Omental fat pad (tissue), 4 donors: ENCODE results near the gene TMEM134. TPM values are rescaled to one million over a fixed set of nuclear protein-coding genes. Genes with fewer than 3 reads are reported as not detected.

Source experiments
- ATAC-seq: fragments of 150-250 bp; one replicate; pipeline ENCODE4 v1.9.1; 2016; ENCODE audit warnings: mild to moderate bottlenecking, moderate library complexity; ENCODE audit not compliant: low FRiP score
- DNase-seq: peaks from one replicate; pipeline ENCODE4 v3.0.0-alpha.2; 2019; ENCODE audit warnings: low spot score
- CTCF ChIP-seq, 3 donors: fragments of 450-650 bp; IDR thresholded peaks; one replicate each; pipeline ENCODE4 v1.5.1; 2016 to 2017; ENCODE audit warnings: antibody characterized with exemption in 3 of 3, mild to moderate bottlenecking in 3 of 3, moderate library complexity in 2 of 3
- total RNA-seq, 4 donors: library from RNA; depleted of rRNA; stranded (reverse); fragments of >200 nt; gene quantifications; one replicate each; pipeline ENCODE4 v1.1.0, GENCODE V29; 2016

Gene TMEM134
- total RNA-seq, 4 donors from 2014 or later = 33.6 to 56.6 (median 44.0) TPM

DNA sequence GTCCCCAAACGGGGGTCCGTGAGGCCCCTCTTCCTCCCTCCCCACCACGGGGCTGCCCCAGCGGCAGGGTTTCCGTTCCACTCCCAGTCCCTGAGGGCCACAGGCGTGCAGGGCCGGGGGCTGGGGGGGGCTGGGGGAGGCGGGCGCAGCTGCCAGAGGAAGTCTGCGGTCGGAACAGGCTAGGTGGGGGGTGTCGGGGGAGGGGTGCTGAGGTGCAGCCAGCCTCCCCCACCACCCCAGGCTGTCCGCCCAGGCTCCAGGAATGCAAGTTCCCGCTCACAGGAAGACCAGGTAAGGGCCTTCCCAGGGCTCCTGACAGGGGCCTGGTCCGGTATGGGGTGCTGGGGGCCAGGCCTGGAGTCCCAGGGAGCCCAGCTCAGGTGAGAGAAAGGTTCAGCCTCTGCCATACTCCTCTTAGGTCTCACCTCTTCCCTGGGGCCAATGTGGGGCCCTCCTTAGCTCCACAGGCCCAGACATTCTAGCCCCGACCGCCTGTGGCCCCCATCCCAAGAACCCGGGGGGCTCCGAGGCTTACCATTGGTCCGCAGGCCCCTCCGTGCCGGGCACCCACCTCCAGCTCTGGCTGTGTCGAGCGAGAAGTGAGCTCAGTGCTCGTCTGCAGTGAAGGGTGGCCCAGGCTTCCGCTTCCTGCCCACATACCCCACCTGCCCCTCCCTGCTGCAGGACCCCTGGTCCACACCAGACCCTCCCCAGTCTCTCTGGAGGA, 31.8 kb downstream of the TMEM134 start, which contains the start of gene PTPRCAP:
TSS of gene PTPRCAP (minus strand) at position 601 of the 727 bp plus-strand sequence. CDS start at position 538, 63 bp downstream.
- no peak for TF ChIP-seq CTCF (IDR thresholded peaks at IDR 0.05)
- ATAC-seq (no peak), DNase-seq (no peak)

- DNase-seq = no peak
- no peak for TF ChIP-seq CTCF (IDR thresholded peaks at IDR 0.05)
- no peak for ATAC-seq
Observed at GRCh38 chr11:67436459-67437081, 32.5 kb downstream of the TMEM134 start.

- TF ChIP-seq CTCF (IDR thresholded peaks at IDR 0.05) = no peak
- DNase-seq = no peak
- ATAC-seq = no peak
Observed at GRCh38 chr11:67435727-67436458, 33.2 kb downstream of the TMEM134 start.

DNA sequence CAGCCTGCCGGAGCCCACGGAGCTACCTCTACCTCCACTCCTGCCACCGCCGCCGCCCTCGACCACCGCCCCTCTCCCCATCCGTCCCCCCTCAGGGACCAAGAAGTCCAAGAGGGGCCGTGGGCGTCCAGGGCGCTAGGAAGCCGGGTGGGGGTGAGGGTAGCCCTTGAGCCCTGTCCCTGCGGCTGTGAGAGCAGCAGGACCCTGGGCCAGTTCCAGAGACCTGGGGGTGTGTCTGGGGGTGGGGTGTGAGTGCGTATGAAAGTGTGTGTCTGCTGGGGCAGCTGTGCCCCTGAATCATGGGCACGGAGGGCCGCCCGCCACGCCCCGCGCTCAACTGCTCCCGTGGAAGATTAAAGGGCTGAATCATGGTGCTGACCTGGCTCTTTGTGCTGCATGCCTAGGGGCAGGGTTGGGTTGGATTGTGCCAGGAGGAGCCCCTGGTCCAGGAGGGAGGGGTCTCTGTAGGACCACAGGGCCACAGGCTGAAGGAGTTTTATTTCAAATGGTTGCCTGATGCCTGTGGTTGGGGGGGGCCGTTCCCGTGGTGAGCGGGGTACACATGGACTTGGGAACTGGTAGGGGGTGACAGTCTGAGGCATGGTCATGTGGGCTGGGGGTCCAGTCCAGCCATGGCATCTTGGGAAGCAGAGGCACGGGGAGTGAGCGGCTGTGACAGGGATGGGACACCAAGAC, 33.9 kb downstream of the TMEM134 start:
- ATAC-seq (no peak), DNase-seq (no peak)
- no peak for TF ChIP-seq CTCF (IDR thresholded peaks at IDR 0.05)

DNA sequence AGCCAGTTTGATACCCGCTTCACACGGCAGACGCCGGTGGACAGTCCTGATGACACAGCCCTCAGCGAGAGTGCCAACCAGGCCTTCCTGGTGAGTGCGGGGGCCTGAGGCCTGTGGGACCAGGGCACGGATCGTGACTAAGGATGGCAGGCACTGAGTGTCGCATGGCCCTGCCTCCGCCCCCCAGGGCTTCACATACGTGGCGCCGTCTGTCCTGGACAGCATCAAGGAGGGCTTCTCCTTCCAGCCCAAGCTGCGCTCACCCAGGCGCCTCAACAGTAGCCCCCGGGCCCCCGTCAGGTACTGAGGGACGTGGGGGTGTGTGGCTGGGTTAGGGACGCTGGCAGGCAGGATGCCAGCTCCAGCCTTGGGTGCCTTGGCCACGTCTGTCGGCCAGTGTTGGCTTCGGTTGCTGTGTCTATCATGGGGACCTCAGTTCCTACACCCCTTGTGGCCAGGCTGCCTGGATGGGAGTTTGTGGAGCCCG, 34.6 kb downstream of the TMEM134 start:
- DNase-seq (no peak), ATAC-seq (no peak)
- TF ChIP-seq CTCF (IDR thresholded peaks at IDR 0.05) = no peak

GRCh38 chr11:67433536-67434394, 35.3 kb downstream of the TMEM134 start:
- DNase-seq (no peak), ATAC-seq (no peak)
- no peak for TF ChIP-seq CTCF (IDR thresholded peaks at IDR 0.05)
